ENCODE results near the gene TRIM71. TPM values are rescaled to one million over a fixed set of nuclear protein-coding genes. Genes with fewer than 3 reads are reported as not detected.

Gene TRIM71
- total RNA-seq, 4 donors from 2014 or later, result not detected

- 97% methylated on average over 39 of the region's 42 CpGs; no CpG with 5 or more reads in 1 of the 2 donors for WGBS, 2 donors (ENCODE audit: low coverage in 1 of 2)
- H3K27me3 ChIP-seq, result no peaks in the 10 kb centered on the region
- H3K9me3 ChIP-seq, result no peaks in the 10 kb centered on the region
- intact Hi-C loops (cut with DNase I; ENCODE audit: low total_unique reads), result no loop called here
- no peaks in the 10 kb centered on the region for H3K36me3 ChIP-seq
- DNase-seq, result no peak
- H3K27ac ChIP-seq, result no peak overlapping the region
- TF ChIP-seq EP300 (IDR thresholded peaks at IDR 0.05; ENCODE audit: low read depth), result no peak
- no peak for TF ChIP-seq POLR2AphosphoS5 (IDR thresholded peaks at IDR 0.05)
- no peak for TF ChIP-seq POLR2A (IDR thresholded peaks at IDR 0.05)
- no peak for TF ChIP-seq CTCF (IDR thresholded peaks at IDR 0.05)
- no peaks in the 10 kb centered on the region for H3K4me1 ChIP-seq
- no peak overlapping the region for H3K4me3 ChIP-seq
- in situ Hi-C loops (cut with MboI; ENCODE audit: low pct_ligation_motif_present in 1 of 4, low pct_unique_long_range_greater_than_20kb in 1 of 4, low sequenced_read_pairs in 3 of 4), result no loop called here
These were observed 72.9 kb downstream of the TRIM71 start for GRCh38 chr3:32890420-32891276.

GRCh38 chr3:32891365-32891764 is 73.6 kb downstream of the TRIM71 start:
- Histone ChIP-seq H3K27me3 (no peaks in the 10 kb centered on the region), H3K27ac (no peak overlapping the region), H3K4me3 (no peak overlapping the region), H3K9me3 (no peaks in the 10 kb centered on the region), H3K4me1 (no peaks in the 10 kb centered on the region), H3K36me3 (no peaks in the 10 kb centered on the region)
- DNase-seq, result no peak
- 80 to 91% methylated on average over 1 to 18 of the region's 19 CpGs for WGBS, 2 donors (ENCODE audit: low coverage in 1 of 2)
- in situ Hi-C loops (cut with MboI; ENCODE audit: low pct_ligation_motif_present in 1 of 4, low pct_unique_long_range_greater_than_20kb in 1 of 4, low sequenced_read_pairs in 3 of 4) (no loop called here), intact Hi-C loops (cut with DNase I; ENCODE audit: low total_unique reads) (no loop called here)
- TF ChIP-seq EP300 (IDR thresholded peaks at IDR 0.05; ENCODE audit: low read depth) (no peak), POLR2AphosphoS5 (IDR thresholded peaks at IDR 0.05) (no peak), POLR2A (IDR thresholded peaks at IDR 0.05) (no peak), CTCF (IDR thresholded peaks at IDR 0.05) (no peak)

- Histone ChIP-seq H3K27me3 (peaks cover 1% of the 10 kb centered on the region), H3K9me3 (no peaks in the 10 kb centered on the region), H3K27ac (no peak overlapping the region), H3K4me3 (no peak overlapping the region), H3K36me3 (no peaks in the 10 kb centered on the region), H3K4me1 (no peaks in the 10 kb centered on the region)
- WGBS, 2 donors (ENCODE audit: low coverage in 1 of 2), result 51 to 70% methylated on average over 5 to 8 of the region's 8 CpGs
- intact Hi-C loops (cut with DNase I; ENCODE audit: low total_unique reads) (no loop called here), in situ Hi-C loops (cut with MboI; ENCODE audit: low pct_ligation_motif_present in 1 of 4, low pct_unique_long_range_greater_than_20kb in 1 of 4, low sequenced_read_pairs in 3 of 4) (no loop called here)
- DNase-seq, result no peak
- TF ChIP-seq POLR2A (IDR thresholded peaks at IDR 0.05), result no peak
- TF ChIP-seq CTCF (IDR thresholded peaks at IDR 0.05), result no peak
- TF ChIP-seq EP300 (IDR thresholded peaks at IDR 0.05; ENCODE audit: low read depth), result no peak
- TF ChIP-seq POLR2AphosphoS5 (IDR thresholded peaks at IDR 0.05), result no peak
These were observed 75.1 kb downstream of the TRIM71 start for GRCh38 chr3:32892625-32893598.

GRCh38 chr3:32894977-32895376 is 77.2 kb downstream of the TRIM71 start:
- intact Hi-C loops (cut with DNase I; ENCODE audit: low total_unique reads), result no loop called here
- in situ Hi-C loops (cut with MboI; ENCODE audit: low pct_ligation_motif_present in 1 of 4, low pct_unique_long_range_greater_than_20kb in 1 of 4, low sequenced_read_pairs in 3 of 4), result no loop called here
- Histone ChIP-seq H3K36me3 (no peaks in the 10 kb centered on the region), H3K9me3 (no peaks in the 10 kb centered on the region), H3K27me3 (peaks cover 10% of the 10 kb centered on the region), H3K4me1 (no peaks in the 10 kb centered on the region), H3K27ac (no peak overlapping the region), H3K4me3 (no peak overlapping the region)
- TF ChIP-seq EP300 (IDR thresholded peaks at IDR 0.05; ENCODE audit: low read depth) (no peak), CTCF (IDR thresholded peaks at IDR 0.05) (no peak), POLR2AphosphoS5 (IDR thresholded peaks at IDR 0.05) (no peak), POLR2A (IDR thresholded peaks at IDR 0.05) (no peak)
- DNase-seq, result no peak
- 73 to 76% methylated on average over 2 of the region's 2 CpGs for WGBS, 2 donors (ENCODE audit: low coverage in 1 of 2)

All from transverse colon (tissue), 4 donors.